Endothelial cell of umbilical vein (primary cell): ENCODE results near the gene PRDM1. TPM values are rescaled to one million over a fixed set of nuclear protein-coding genes. Genes with fewer than 3 reads are reported as not detected.

Experiments used
- BruUV-seq: library from RNA; stranded (reverse); fragments of 400-500 nt; replicated peaks from 2 replicates; lab custom pipeline; 2021; lab: Mats Ljungman, UMichigan
- CTCF ChIA-PET: fragments of 300-600, 350-600 bp; sonication (Branson Sonifier 250); formaldehyde crosslinking; loops from one replicate; lab custom pipeline; 2021; ENCODE audit warnings: antibody characterized with exemption, inconsistent platforms; lab: Charles Lee
- POLR2A ChIA-PET: fragments of 300-600, 350-600 bp; sonication (Branson Sonifier 250); formaldehyde crosslinking; loops from one replicate; lab custom pipeline; 2021; ENCODE audit warnings: antibody characterized with exemption, inconsistent platforms; lab: Charles Lee
- DNase-seq: peaks from one replicate; pipeline ENCODE4 v3.0.0-alpha.2; 2011; ENCODE audit warnings: low read depth, low spot score
- FAIRE-seq: peaks from 2 replicates; lab custom pipeline; 2011; peaks lifted over from hg19 to GRCh38; lab: Jason Lieb, UNC
- H2AFZ ChIP-seq: 2 replicates; pipeline ENCODE4 v1.6.0; 2012; ENCODE audit warnings: low read depth, low read length, control low read depth, inconsistent platforms
- H3K27ac ChIP-seq: 2 replicates; pipeline ENCODE4 v1.5.1; 2011; ENCODE audit warnings: low read depth, mild to moderate bottlenecking, control low read depth, low read length, moderate library complexity; ENCODE audit not compliant: insufficient read depth
- H3K27me3 ChIP-seq, 2 experiments: 2 replicates each; pipeline versions ENCODE4 v1.6.0 to v1.6.1; 2011; ENCODE audit warnings: low read length in 2 of 2, mixed read lengths in 1 of 2; ENCODE audit not compliant: control insufficient read depth in 2 of 2, insufficient read depth in 2 of 2
- H3K36me3 ChIP-seq, 2 experiments: 2 replicates in 1 of 2; 3 replicates in 1 of 2; pipeline ENCODE4 v1.5.1; 2011; ENCODE audit warnings: low read length in 2 of 2, mild to moderate bottlenecking in 1 of 2, moderate library complexity in 1 of 2; ENCODE audit not compliant: control insufficient read depth in 2 of 2, insufficient read depth in 2 of 2; ENCODE audit errors: extremely low read depth in 1 of 2
- H3K4me1 ChIP-seq: 3 replicates; pipeline ENCODE4 v1.5.1; 2011; ENCODE audit warnings: mild to moderate bottlenecking, low read length; ENCODE audit not compliant: control insufficient read depth, insufficient read depth; ENCODE audit errors: extremely low read depth
- H3K4me2 ChIP-seq: 2 replicates; pipeline ENCODE4 v1.6.1; 2011; ENCODE audit warnings: low read length, control low read depth, mixed read lengths; ENCODE audit not compliant: insufficient read depth
- H3K4me3 ChIP-seq, 3 experiments: fragments of 200-600 bp in 1 of 3; sonication (generic), shearing (Covaris generic) in 1 of 3; replicated peaks in 1 of 3; 2 replicates each; pipeline ENCODE4 v1.5.1; 2011 to 2016; ENCODE audit warnings: control low read depth in 3 of 3, low read length in 3 of 3, mild to moderate bottlenecking in 2 of 3, inconsistent platforms in 1 of 3, low read depth in 1 of 3, moderate library complexity in 1 of 3; ENCODE audit not compliant: insufficient read depth in 1 of 3
- H3K79me2 ChIP-seq: 2 replicates; pipeline ENCODE4 v1.6.0; 2012; ENCODE audit warnings: low read length, inconsistent platforms; ENCODE audit not compliant: control insufficient read depth, insufficient read depth
- H3K9ac ChIP-seq: replicated peaks from 2 replicates; pipeline ENCODE3; 2011; ENCODE audit warnings: low read length, control low read depth; ENCODE audit not compliant: insufficient read depth; ENCODE audit errors: extremely low read depth
- H3K9me1 ChIP-seq: replicated peaks from 3 replicates; pipeline ENCODE4 v1.6.0; 2011; ENCODE audit warnings: mild to moderate bottlenecking, low read length; ENCODE audit not compliant: control insufficient read depth, insufficient read depth; ENCODE audit errors: extremely low read depth
- H3K9me3 ChIP-seq: replicated peaks from 2 replicates; pipeline ENCODE4 v1.5.1; 2012; ENCODE audit warnings: low read length, inconsistent platforms; ENCODE audit not compliant: control insufficient read depth, insufficient read depth
- H4K20me1 ChIP-seq: replicated peaks from 2 replicates; pipeline ENCODE3; 2011; ENCODE audit warnings: mild to moderate bottlenecking, low read length; ENCODE audit not compliant: control insufficient read depth, insufficient read depth; ENCODE audit errors: extremely low read depth
- CTCF ChIP-seq, 2 donors: IDR thresholded peaks; 1 replicate in 1 of 2; 2 replicates in 1 of 2; pipeline ENCODE4 v1.5.1; 2011; ENCODE audit warnings: low read length in 2 of 2, mild to moderate bottlenecking in 2 of 2, moderate library complexity in 2 of 2, control low read depth in 1 of 2, inconsistent platforms in 1 of 2, low read depth in 1 of 2; ENCODE audit not compliant: insufficient read depth in 1 of 2; ENCODE audit errors: extremely low read depth in 1 of 2
- EZH2 ChIP-seq: IDR thresholded peaks from 2 replicates; pipeline ENCODE4 v1.6.1; 2012; ENCODE audit warnings: borderline replicate concordance, low read depth, mild to moderate bottlenecking, moderate library complexity, low read length, inconsistent platforms; ENCODE audit not compliant: severe bottlenecking
- FOS ChIP-seq: IDR thresholded peaks from 2 replicates; pipeline ENCODE4 v1.6.1; 2011; ENCODE audit warnings: mild to moderate bottlenecking, low read length, moderate library complexity, borderline replicate concordance; ENCODE audit not compliant: insufficient read depth
- GATA2 ChIP-seq: IDR thresholded peaks from 2 replicates; pipeline ENCODE4 v1.7.0; 2011; ENCODE audit warnings: low read depth, mild to moderate bottlenecking, moderate library complexity, mixed read lengths, low read length; ENCODE audit not compliant: insufficient read length, insufficient read depth
- JUN ChIP-seq: IDR thresholded peaks from 2 replicates; pipeline ENCODE4 v1.6.1; 2011; ENCODE audit warnings: borderline replicate concordance, low read depth; ENCODE audit not compliant: insufficient read length, insufficient read depth
- MAX ChIP-seq: IDR thresholded peaks from 2 replicates; pipeline ENCODE4 v1.6.1; 2011; ENCODE audit not compliant: insufficient read depth, insufficient read length
- MYC ChIP-seq: IDR thresholded peaks from one replicate; pipeline ENCODE4 v1.6.1; 2011; ENCODE audit warnings: mild to moderate bottlenecking, low read depth, low read length
- POLR2A ChIP-seq: IDR thresholded peaks from 2 replicates; pipeline ENCODE4 v1.6.1; 2012; ENCODE audit warnings: low read depth, mild to moderate bottlenecking, control low read depth, low read length
- POLR2AphosphoS5 ChIP-seq: IDR thresholded peaks from 2 replicates; pipeline ENCODE4 v1.6.1; 2012; ENCODE audit warnings: low read depth, mild to moderate bottlenecking, control low read depth, low read length, moderate library complexity; ENCODE audit not compliant: insufficient read depth
- dilution Hi-C: fragments of 300-500 bp; cut with MboI; formaldehyde crosslinking; loops from one replicate; pipeline ENCODE4 v1.15.0; 2019; ENCODE audit warnings: low sequenced_read_pairs; ENCODE audit not compliant: extremely low pct_ligation_motif_present
- intact Hi-C: fragments of 100-400 bp; cut with micrococcal nuclease; formaldehyde crosslinking; loops from one replicate; pipeline ENCODE4 v1.10.0; 2022
- polyA plus RNA-seq, 4 experiments: library from polyadenylated mRNA; depleted of rRNA in 3 of 4; stranded (reverse) in 3 of 4; unstranded in 1 of 4; fragments of >200 nt; gene quantifications; 2 replicates each; pipeline versions ENCODE4 v1.2.1 to v1.2.3, GENCODE V29; 2011 to 2012; ENCODE audit warnings: missing spikeins in 1 of 4
- total RNA-seq: library from RNA; stranded (reverse); gene quantifications from 2 replicates; pipeline ENCODE4 v1.2.3, GENCODE V29; 2021

Gene PRDM1
- total and polyA plus RNA-seq, 2 donors (not counting 3 experiments of a cell fraction or from before 2014, with no cell fraction given), result 0.36 to 2.7 TPM

- intact Hi-C loops, result no loop called here
- Histone ChIP-seq H3K9ac (no peak overlapping the region), H3K4me1 (peaks cover 17% of the 10 kb centered on the region), H4K20me1 (no peaks in the 10 kb centered on the region), H3K4me2 (no peak overlapping the region), H3K4me3 (no peak overlapping the region), H3K9me3 (no peaks in the 10 kb centered on the region), H3K27me3 (peaks cover 6 to 18% of the 10 kb centered on the region in 2 experiments), H3K36me3 (no peaks in the 10 kb centered on the region), H3K9me1 (no peaks in the 10 kb centered on the region), H3K27ac (no peak overlapping the region), H2AFZ (no peak overlapping the region), H3K79me2 (no peaks in the 10 kb centered on the region)
- TF ChIP-seq POLR2AphosphoS5 (no peak), EZH2 (no peak), MAX (no peak), JUN (no peak)
- BruUV-seq, result no TSS peak
- no peak for DNase-seq
- POLR2A ChIA-PET, result no interaction called here
- no peak for FAIRE-seq
- CTCF ChIA-PET, result interaction anchor here (0.6 kb wide), 1 partner anchor 612 kb away, joined by 3 read pairs; no protein-coding TSS in a partner anchor
- dilution Hi-C loops, result no loop called here
These were observed 8.3 kb downstream of the PRDM1 start for GRCh38 chr6:106094261-106094963.

GRCh38 chr6:106094964-106095335 is 8.8 kb downstream of the PRDM1 start:
- CTCF ChIA-PET, result no interaction called here
- no peak for TF ChIP-seq GATA2
- no peak for TF ChIP-seq EZH2
- no peak for TF ChIP-seq POLR2A
- TF ChIP-seq MYC, result no peak
- no peak for TF ChIP-seq MAX
- no peak for TF ChIP-seq JUN
- TF ChIP-seq FOS, result no peak
- no peak for TF ChIP-seq POLR2AphosphoS5
- TF ChIP-seq CTCF (IDR thresholded peaks at IDR 0.05; ENCODE audit: extremely low read depth in 1 of 2, insufficient read depth in 1 of 2, low read depth in 1 of 2, low read length in 2 of 2), result no peak

More at GRCh38 chr6:106094964-106095335, 8.8 kb downstream of the PRDM1 start:
- DNase-seq (no peak), FAIRE-seq (no peak)
- peaks cover 6 to 15% of the 10 kb centered on the region in 2 experiments for H3K27me3 ChIP-seq
- H3K9ac ChIP-seq, result no peak overlapping the region
- no peak overlapping the region for H2AFZ ChIP-seq
- no peaks in the 10 kb centered on the region for H4K20me1 ChIP-seq
- no peaks in the 10 kb centered on the region for H3K9me3 ChIP-seq
- peaks cover 17% of the 10 kb centered on the region for H3K4me1 ChIP-seq
- no peak overlapping the region for H3K27ac ChIP-seq
- H3K36me3 ChIP-seq, result no peaks in the 10 kb centered on the region
- intact Hi-C loops (no loop called here), dilution Hi-C loops (no loop called here)
- POLR2A ChIA-PET, result no interaction called here
- H3K4me2 ChIP-seq, result no peak overlapping the region
- BruUV-seq, result no TSS peak
- no peaks in the 10 kb centered on the region for H3K79me2 ChIP-seq
- no peak overlapping the region for H3K4me3 ChIP-seq
- no peaks in the 10 kb centered on the region for H3K9me1 ChIP-seq
